Renal pelvis (tissue), 4 donors: ENCODE measurements around the gene SCEL. TPM values are rescaled to one million over a fixed set of nuclear protein-coding genes. Genes with fewer than 3 reads are reported as not detected.

Experiments
- DNase-seq: peaks from one replicate; pipeline ENCODE4 v3.0.0-alpha.2; 2013
- polyA plus RNA-seq, 3 donors: library from polyadenylated mRNA; unstranded; fragments of 120-200 nt; gene quantifications; one replicate each; pipeline ENCODE4 v1.2.1, GENCODE V29; 2013; ENCODE audit not compliant: insufficient read length in 3 of 3

SCEL gene
- polyA plus RNA-seq, 3 donors = 0.04 TPM; not detected in 2

DNA sequence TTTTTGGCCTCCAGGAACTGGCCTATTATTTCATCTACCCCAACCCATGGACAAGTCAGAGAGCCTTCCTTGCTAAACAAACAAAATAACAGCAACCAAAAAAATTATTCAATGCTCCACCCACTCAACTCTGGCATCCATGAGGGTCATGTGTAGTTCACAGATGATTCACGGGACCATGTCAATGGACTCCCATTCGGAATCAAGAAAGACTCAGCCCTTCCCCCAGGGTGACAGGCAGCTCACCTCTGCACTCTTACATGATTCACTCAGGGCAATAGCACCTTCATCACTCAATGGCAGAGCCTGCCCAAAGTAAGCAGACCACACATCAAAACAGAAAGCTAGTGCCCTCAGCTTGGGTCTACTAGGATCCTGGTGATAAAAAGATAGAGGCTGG is 14.3 kb upstream of the SCEL start:
- no peak for DNase-seq

DNA sequence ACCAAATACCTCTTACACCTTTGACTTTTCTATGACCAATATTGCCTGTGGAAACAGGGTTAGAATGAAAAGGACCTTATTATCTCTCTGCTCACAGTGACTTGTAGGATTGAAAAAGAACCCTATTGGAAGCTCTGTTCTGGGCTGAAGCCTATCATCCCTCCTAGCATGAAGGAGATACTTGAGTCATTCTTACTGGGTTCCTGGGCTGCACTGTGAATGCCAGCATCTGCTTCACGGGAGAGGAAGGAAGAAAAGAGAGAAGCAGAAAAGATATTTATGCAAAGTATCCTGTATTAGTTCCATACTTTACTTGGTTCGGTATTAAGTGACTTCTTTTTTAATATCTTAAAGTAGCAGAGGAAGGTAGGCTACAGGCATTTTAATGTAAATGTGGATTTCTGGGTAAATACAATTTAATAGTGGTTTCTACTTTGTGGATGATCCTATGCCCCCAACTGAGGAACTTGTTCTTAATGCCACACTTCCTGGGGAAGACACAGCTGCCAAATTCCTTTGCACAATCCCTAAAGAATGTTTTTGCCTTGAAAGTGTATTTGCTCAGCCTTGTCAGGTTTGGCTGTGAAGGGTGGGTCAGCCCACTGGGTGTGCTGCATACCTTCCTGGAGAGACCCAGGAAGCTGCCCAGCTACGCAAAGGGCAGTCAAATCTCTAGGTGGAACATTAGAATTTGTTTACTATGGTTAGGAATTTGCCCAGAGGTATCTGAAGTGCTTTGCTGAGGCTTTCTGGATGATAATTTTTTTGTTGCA is 13.7 kb upstream of the SCEL start:
- DNase-seq = no peak

DNA sequence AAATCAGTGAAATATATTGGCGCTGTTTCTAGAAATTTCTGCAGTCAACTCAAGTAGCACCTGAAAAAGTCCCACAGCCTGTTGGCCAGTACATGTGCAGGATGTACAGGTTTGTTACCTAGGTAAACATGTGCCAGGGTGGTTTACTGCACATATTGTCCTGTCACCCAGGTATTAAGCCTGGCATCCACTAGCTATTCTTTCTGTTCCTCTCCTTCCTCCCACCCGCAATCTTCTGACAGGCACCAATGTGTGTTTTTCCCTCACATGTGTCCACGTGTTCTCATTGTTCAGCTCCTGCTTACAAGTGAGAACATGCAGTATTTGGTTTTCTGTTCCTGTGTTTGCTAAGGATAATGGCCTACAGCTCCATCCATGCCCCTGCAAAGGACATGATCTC is 13.1 kb upstream of the SCEL start:
- DNase-seq = no peak

GRCh38 chr13:77523386-77523785 is 12.1 kb upstream of the SCEL start:
- no peak for DNase-seq

DNA sequence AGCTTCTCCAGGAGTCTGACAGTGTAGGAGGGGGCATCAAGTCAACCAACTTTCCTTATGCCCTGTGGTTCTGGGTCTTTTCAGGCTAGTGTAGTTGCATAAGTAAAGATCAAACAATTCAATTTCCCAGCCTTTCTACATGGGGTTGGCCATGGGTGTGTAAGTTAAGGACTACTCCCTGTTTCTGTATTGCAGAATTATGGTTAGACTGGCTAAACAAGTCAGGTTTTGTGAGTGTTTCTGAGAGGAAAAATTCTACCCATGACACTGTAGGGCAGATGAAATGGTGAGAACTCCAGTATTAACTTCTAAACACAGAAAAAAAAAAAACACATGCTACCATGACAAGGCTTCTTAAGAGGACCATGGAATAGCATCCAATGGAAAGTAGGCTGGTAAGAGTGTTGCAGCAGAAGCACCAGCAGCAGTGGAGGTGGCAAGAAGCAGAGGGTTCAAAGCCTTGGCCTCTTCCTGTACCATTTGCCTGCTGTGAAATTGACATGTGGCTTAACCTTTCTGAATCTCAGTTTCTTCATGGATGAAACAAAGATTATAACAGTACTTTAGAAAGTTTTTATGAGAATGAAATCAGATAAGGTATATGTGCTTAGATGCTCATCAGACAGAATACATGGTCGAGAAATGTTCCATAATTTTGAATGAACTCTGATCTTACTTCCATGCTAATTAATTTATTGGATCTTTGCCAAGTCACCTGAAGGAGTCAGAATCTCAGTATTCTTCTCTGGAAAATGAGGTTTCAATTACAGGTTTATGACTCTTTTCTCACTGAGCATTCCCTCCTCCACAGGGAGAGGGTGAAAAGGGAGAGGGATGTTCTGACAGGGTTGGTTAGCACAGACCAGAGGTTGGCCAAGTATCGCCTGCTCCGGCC is 11.4 kb upstream of the SCEL start:
- no peak for DNase-seq

- DNase-seq = no peak
Observed at GRCh38 chr13:77528414-77528813, 7.1 kb upstream of the SCEL start.

DNA sequence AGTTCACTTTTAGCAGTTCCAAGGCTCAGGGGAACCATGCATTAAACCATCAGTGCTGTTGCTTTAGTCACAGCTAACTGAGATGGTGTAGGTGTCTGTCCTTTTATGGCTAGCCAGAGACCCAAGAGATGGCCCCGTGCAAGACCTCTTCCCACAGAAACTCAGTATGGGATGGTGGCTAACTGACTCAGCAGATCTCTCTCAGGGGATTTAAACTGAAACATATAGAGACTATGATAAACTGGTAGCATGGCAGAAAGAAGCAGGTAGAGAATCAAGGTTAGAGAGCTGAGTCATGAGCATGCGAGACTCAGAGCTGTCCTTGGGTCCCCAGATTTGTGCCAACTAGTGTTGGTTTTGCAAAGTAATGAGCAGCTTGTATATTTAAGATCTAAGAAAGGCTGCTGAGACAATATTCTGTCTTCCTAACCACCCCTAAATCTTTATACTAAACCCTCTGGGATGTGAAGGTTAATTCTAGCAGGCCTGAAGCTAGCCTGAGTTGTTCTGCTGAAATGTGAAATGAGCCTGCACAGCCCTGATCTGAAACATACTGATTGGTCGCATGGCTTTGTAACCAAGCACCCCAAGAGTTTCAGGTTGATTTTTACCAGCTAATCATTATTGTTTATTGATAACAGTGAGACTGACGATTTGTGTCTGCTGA is 6.5 kb upstream of the SCEL start:
- no peak for DNase-seq

- DNase-seq = no peak
Observed at GRCh38 chr13:77529501-77529840, 6.0 kb upstream of the SCEL start.

GRCh38 chr13:77530875-77531274 is 4.6 kb upstream of the SCEL start:
- DNase-seq = no peak

GRCh38 chr13:77532983-77533382 is 2.5 kb upstream of the SCEL start:
- DNase-seq = no peak

- no peak for DNase-seq
Observed at GRCh38 chr13:77533875-77534788, 1.4 kb upstream of the SCEL start.

- no peak for DNase-seq
Observed at GRCh38 chr13:77536358-77536757, 852 bp downstream of the SCEL start.

DNA sequence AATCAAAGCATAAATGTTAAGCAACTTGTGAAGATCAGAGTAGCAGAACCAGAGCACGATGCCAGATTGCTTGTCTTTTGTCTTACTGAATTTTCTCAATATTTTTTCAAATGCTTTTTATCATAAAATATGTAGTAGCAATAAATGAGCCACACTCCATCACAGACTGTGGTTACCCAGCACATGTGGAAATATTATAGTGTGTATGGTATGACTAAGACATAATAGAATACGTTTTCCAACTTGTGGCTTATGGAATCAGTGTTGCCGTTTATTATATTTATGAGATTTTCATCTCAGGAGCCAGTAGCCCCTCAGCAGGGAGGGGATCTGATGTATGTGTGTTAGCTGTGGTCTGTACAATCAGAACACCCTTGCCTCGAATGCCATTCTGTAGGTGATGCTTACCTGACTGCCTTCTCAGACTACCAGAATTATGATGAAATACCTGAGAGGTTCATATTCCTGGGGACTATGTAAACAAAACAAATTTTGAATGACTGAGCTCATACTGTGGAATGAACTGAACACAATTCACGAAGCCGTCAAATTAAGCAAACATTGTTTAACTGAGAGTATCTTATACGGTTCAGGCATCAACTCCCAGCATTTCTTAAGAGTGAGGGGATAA is 1.9 kb downstream of the SCEL start:
- no peak for DNase-seq

- no peak for DNase-seq
Observed at GRCh38 chr13:77543711-77544110, 8.2 kb downstream of the SCEL start.

DNA sequence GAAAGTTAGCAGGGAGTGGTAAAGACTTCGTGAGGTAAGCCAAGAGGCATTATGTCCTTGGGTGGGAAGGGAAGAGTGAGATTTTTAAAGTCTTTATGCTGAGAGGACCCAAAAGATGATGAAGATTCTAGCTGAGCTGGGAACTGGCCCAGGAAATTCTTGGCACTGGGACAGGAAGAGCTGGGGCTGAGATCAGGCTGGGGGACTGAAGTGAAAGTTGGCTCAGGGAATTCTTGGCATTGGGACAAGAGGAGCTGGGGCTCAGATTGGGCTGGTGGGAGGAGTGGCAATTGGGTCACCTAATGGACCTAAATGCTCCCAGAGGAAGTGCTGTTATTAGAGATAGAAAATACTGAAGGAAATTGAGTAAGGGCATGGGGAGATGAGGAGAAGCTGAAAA is 8.8 kb downstream of the SCEL start:
- peak; percentile 33 for DNase-seq

GRCh38 chr13:77544758-77545338 is 9.3 kb downstream of the SCEL start:
- DNase-seq = no peak

DNA sequence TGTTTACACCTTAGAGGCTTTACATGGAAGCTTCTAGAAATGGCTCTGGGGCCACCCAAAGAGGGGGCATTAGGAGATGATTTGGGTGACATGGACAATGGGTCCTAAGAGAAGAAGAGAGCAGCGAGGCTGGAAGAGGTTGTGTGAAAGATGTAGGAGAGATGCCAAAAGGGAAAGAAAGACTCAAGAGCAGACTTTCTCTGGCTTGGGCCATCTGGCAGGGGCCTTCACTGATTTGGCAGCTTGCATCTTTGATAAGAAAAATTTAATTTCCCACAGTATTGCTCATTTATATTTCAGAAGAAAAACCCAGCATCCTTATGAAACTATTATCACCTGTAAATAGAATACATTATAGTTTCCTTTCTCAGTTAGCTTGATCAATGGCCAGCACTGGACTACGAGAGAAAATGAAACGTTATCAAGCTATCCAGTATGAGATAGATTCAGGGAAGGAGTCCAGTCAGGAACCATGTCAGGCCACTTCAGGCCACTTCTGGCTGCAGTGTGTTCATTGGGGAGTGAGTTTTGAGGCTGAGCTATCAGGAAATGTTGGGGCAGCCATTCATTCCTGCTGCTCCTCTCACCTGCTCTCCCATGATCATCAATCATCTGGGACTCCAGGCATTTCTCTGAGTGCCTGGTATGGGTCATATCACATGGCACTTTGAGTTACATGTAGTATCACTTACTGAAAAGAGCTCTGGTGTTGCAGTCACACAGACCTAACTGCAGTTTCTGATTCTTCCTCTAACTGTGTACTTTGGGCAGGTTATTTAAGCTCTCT is 10.3 kb downstream of the SCEL start:
- DNase-seq = no peak

GRCh38 chr13:77548095-77548494 is 12.6 kb downstream of the SCEL start:
- no peak for DNase-seq

GRCh38 chr13:77548594-77548993 is 13.1 kb downstream of the SCEL start:
- no peak for DNase-seq

- peak; percentile 28 for DNase-seq
Observed at GRCh38 chr13:77554069-77554468, 18.6 kb downstream of the SCEL start.
